Vagina (tissue), 2 donors: ENCODE data around the gene TRIM47.

Experiments used
- CTCF ChIP-seq, 3 experiments: fragments of 450-650 bp in 2 of 3; fragments of 200-600 bp in 1 of 3; sonication (generic) in 1 of 3; IDR thresholded peaks; one replicate each; pipeline ENCODE4 v1.5.1; 2017 to 2019; ENCODE audit warnings: antibody characterized with exemption in 3 of 3, mild to moderate bottlenecking in 2 of 3, moderate library complexity in 2 of 3
- POLR2AphosphoS5 ChIP-seq, 2 donors: sonication (generic); formaldehyde crosslinking; IDR thresholded peaks; one replicate each; pipeline ENCODE4 v1.9.0; 2017; ENCODE audit warnings: antibody characterized with exemption in 2 of 2, mild to moderate bottlenecking in 2 of 2, low read depth in 1 of 2; ENCODE audit not compliant: insufficient read depth in 1 of 2

- TF ChIP-seq CTCF (IDR thresholded peaks at IDR 0.05) (no peak), POLR2AphosphoS5 (IDR thresholded peaks at IDR 0.05; ENCODE audit: insufficient read depth in 1 of 2, low read depth in 1 of 2) (no peak)
These were observed 44.0 kb upstream of the TRIM47 start for GRCh38 chr17:75922173-75922961.
